ENCODE results near the gene PIP4K2B. TPM values are rescaled to one million over a fixed set of nuclear protein-coding genes. Genes with fewer than 3 reads are reported as not detected.
"Not testable (repeated sequence)": the region's sequence is repeated elsewhere in the genome, so short reads cannot be mapped to it uniquely, and the experiment has no call there.

PIP4K2B gene
- total RNA-seq, 1 donor from 2014 or later: 26.8 TPM

GRCh38 chr17:38730526-38731379, 68.6 kb downstream of the PIP4K2B start:
- peak in 1 of 2 donors; percentile 28 for DNase-seq (ENCODE audit: low read depth in 2 of 2)

- DNase-seq (ENCODE audit: low read depth in 2 of 2): peak in 1 of 2 donors; percentile 78
Observed at GRCh38 chr17:38729886-38730525, 69.3 kb downstream of the PIP4K2B start, which contains the start of gene CISD3. TSS of gene CISD3 (plus strand) at chr17:38730341. CDS start at chr17:38730359, 18 bp downstream.

- no peak for DNase-seq (ENCODE audit: low read depth in 2 of 2)
Observed at GRCh38 chr17:38729368-38729885, 69.9 kb downstream of the PIP4K2B start.

- DNase-seq (ENCODE audit: low read depth in 2 of 2): no peak
Observed at GRCh38 chr17:38728290-38728831, 71.0 kb downstream of the PIP4K2B start.

- DNase-seq (ENCODE audit: low read depth in 2 of 2): no peak
Observed at GRCh38 chr17:38727736-38728135, 71.6 kb downstream of the PIP4K2B start.

- not testable (repeated sequence) for DNase-seq (ENCODE audit: low read depth in 2 of 2)
Observed at GRCh38 chr17:38726145-38726544, 73.2 kb downstream of the PIP4K2B start.

DNA sequence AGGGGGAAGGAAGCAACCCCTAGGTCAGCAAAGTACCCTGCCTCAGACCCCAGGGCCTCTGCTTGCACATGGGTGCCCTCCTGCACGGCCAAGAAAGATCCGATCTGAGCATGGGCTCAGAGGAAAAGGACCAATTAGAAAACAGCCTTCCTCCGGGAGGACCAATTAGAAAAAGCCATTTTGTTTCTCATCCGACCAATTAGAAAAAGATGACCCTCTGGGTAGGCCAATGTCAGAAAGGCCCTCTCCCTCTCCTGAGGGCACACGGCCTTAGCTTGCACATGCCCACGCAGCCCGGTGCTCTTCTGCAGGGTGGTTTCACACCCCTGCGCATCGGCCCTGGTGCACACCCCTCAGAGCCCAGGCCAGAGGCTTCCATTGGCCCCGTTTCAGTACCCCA, 74.3 kb downstream of the PIP4K2B start:
- DNase-seq (ENCODE audit: low read depth in 2 of 2): no peak

GRCh38 chr17:38724337-38724988, 74.9 kb downstream of the PIP4K2B start:
- DNase-seq (ENCODE audit: low read depth in 2 of 2): no peak

DNA sequence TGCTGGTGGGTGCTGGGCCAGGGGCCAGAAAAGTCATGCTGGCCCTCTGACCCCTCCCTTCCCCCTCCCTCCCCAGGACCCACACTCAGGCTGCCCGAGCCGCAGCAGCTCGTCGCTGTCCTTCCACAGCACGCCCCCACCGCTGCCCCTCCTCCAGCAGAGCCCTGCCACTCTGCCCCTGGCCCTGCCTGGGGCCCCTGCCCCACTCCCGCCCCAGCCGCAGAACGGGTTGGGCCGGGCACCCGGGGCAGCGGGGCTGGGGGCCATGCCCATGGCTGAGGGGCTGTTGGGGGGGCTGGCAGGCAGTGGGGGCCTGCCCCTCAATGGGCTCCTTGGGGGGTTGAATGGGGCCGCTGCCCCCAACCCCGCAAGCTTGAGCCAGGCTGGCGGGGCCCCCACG, 77.6 kb downstream of the PIP4K2B start:
- no peak for DNase-seq (ENCODE audit: low read depth in 2 of 2)

DNA sequence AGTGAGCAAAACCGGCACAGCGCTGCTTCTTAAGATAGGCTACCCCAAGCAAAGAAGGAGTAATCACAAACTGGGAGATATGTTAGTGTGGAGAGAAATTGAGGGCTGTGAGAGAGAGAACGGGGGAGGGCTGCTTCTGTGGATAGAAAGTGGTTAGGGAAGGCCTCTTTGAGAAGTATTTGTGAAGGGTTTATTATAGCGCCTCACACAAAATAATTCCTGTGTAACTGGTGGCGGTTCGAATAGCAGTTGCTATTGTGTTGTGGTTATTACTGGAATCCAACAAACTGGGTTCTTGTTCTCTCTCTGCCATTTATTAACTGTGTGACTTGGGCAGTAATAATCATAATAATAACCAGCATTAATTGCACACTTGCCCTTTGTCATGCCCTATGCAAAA, 78.4 kb downstream of the PIP4K2B start:
- no peak for DNase-seq (ENCODE audit: low read depth in 2 of 2)

DNA sequence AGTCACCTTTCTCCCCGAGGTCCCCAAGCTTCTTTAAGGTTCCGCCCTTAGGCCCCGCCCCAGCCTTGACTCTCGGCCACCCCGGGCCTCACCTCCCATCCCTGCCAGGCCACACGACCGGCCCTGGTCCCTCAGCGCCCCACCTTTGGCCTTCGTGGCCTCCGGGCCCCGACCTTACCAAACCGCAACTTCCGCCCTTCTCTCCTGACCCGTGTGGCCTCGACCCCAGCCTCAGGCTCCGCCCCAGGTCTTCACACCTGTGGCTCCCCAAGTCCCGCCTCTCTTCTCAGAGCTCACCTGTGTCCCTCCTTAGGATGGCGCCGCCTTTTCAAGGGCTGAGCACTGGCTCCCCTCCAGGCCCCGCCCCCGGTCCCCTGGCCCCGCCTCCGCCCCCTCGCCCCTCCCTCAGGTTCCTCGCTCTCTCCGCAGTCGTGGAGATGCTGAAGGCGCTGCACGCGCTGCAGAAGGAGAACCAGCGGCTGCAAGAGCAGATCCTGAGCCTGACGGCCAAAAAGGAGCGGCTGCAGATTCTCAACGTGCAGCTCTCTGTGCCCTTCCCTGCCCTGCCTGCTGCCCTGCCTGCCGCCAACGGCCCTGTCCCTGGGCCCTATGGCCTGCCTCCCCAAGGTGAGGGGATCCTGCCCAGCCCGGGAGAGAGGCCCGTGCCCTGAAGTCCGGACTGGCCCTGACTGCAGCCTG, 79.3 kb downstream of the PIP4K2B start:
- no peak for DNase-seq (ENCODE audit: low read depth in 2 of 2)

DNA sequence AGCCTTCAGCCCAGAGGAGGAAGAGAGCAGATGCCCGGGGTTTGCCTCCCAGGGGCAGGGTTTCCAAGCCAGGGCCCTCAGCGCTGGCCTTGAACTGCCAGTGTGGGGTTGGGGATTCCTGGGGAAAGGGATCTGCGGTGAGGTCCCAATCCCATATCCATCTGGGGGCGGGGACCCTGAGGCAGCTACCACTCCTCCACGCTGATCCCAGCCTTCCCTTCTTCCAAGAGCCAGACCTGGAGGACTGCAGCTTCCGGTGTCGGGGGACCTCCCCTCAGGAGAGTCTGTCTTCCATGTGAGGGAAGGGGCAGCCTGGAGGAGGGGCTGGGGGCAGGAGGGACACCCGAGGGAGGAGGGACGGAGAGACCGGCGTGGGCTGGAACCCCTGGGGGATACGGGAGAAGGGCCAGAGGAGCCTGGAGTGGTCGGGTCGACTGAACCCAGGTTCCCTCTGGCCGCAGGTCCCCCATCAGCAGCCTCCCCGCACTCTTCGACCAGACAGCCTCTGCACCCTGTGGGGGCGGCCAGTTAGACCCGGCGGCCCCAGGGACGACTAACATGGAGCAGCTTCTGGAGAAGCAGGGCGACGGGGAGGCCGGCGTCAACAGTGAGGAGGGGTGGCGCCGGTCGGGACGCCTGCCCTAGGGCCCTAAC, 79.9 kb downstream of the PIP4K2B start:
- no peak for DNase-seq (ENCODE audit: low read depth in 2 of 2)

DNA sequence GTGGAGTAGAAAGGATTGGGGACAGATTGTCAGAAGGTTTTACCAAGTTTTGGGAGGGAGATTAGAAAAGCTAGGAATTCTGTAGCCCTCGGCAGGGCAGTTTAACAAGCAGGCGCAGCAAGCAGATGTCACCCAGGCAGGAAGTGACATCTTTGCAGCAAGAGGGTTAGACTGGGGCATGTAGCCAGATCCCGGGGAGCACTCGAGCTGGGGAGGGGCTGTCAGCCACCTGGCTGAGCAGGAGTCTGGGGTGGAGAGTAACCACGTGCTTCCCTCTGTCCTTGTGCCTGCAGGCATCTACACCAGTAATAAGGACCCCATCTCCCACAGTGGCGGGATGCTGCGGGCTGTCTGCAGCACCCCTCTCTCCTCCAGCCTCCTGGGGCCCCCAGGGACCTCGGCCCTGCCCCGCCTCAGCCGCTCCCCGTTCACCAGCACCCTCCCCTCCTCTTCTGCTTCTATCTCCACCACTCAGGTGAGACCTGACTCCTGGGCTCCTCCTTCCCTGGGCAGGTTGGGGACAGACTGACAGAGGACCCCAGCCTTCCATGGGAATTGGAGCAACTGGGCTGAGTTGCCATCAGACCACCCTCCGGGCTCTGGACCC, 82.1 kb downstream of the PIP4K2B start:
- no peak for DNase-seq (ENCODE audit: low read depth in 2 of 2)

DNA sequence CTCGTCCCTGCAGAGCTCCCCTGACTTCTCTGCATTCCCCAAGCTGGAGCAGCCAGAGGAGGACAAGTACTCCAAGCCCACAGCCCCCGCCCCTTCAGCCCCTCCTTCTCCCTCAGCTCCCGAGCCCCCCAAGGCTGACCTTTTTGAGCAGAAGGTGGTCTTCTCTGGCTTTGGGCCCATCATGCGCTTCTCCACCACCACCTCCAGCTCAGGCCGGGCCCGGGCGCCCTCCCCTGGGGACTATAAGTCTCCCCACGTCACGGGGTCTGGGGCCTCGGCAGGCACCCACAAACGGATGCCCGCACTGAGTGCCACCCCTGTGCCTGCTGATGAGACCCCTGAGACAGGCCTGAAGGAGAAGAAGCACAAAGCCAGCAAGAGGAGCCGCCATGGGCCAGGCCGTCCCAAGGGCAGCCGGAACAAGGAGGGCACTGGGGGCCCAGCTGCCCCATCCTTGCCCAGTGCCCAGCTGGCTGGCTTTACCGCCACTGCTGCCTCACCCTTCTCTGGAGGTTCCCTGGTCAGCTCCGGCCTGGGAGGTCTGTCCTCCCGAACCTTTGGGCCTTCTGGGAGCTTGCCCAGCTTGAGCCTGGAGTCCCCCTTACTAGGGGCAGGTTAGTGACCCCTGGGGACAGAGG, 82.9 kb downstream of the PIP4K2B start:
- no peak for DNase-seq (ENCODE audit: low read depth in 2 of 2)

Other genes starting within 250 kb of the PIP4K2B start
- gene SRCIN1, start 193.6 kb downstream of the PIP4K2B start, total RNA-seq: under 0.01 TPM in 2 replicates
- 0.76 and 0.90 TPM in 2 replicates for gene EPOP, start 124.6 kb downstream of the PIP4K2B start, total RNA-seq
- 12.2 and 16.7 TPM in 2 replicates for gene MLLT6, start 94.3 kb downstream of the PIP4K2B start, total RNA-seq
- 2.7 and 3.7 TPM in 2 replicates for gene CISD3, start 69.2 kb downstream of the PIP4K2B start, total RNA-seq
- 3.2 and 5.6 TPM in 2 replicates for gene PCGF2, start 51.2 kb downstream of the PIP4K2B start, total RNA-seq
- gene PSMB3, start 46.8 kb downstream of the PIP4K2B start, total RNA-seq: 379 and 507 TPM in 2 replicates
- gene CWC25, start 25.8 kb upstream of the PIP4K2B start, total RNA-seq: 5.8 and 8.7 TPM in 2 replicates
- 1,151 and 1,302 TPM in 2 replicates for gene RPL23, start 54.2 kb upstream of the PIP4K2B start, total RNA-seq
- 57.1 and 80.4 TPM in 2 replicates for gene LASP1, start 70.5 kb upstream of the PIP4K2B start, total RNA-seq
- under 0.01 TPM in 1 of 2 replicates, not detected in the other for gene FBXO47, start 167.8 kb upstream of the PIP4K2B start, total RNA-seq